Measurements from ENCODE around the gene OCSTAMP. TPM values are rescaled to one million over a fixed set of nuclear protein-coding genes. Genes with fewer than 3 reads are reported as not detected.

OCSTAMP gene
- total and polyA plus RNA-seq, 10 of the 15 experiments (the other 5 are each of a cell fraction or from before 2014, with no cell fraction given), result 0.09 to 0.46 (median 0.22) TPM; not detected in 2

DNA sequence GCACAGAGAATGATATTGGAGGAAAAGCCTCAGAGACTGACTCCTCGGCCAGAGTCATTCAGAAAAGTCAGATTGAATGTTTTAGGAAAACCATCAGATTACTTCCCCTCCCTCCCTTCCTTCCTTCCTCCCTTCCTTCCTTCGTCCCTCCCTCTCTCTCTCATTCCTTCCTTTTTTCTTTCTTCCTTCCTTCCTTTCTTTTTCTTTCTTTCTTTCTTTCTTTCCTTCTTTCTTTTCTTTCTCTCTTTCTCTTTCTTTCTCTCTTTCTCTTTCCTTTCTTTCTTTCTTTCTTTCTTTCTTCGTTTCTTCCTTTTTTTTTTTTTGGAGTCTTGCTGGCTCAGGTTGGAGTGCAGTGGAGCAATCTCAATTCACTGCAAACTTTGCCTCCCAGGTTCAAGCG is 7.4 kb downstream of the OCSTAMP start (continued):
- TF ChIP-seq ATF3 (IDR thresholded peaks at IDR 0.05; ENCODE audit: borderline replicate concordance, extremely low read depth, low read depth, low read length), result no peak
- TF ChIP-seq PAX5 (IDR thresholded peaks at IDR 0.05; ENCODE audit: borderline replicate concordance, low read depth, low read length), result no peak
- TF ChIP-seq NBN (IDR thresholded peaks at IDR 0.05), result no peak
- no peak for TF ChIP-seq YBX1 (IDR thresholded peaks at IDR 0.05)
- no peak for TF ChIP-seq MEF2B (IDR thresholded peaks at IDR 0.05; ENCODE audit: partially characterized antibody, poor library complexity, severe bottlenecking)
- no peak for TF ChIP-seq IKZF1 (conservative IDR thresholded peaks at IDR 0.05)
- TF ChIP-seq ELK1 (IDR thresholded peaks at IDR 0.05; ENCODE audit: low read depth, low read length), result no peak
- TF ChIP-seq FOXK2 (IDR thresholded peaks at IDR 0.05), result no peak
- no peak for TF ChIP-seq TARDBP (IDR thresholded peaks at IDR 0.05; ENCODE audit: borderline replicate concordance)
- no peak for TF ChIP-seq POU2F2 (IDR thresholded peaks at IDR 0.05; ENCODE audit: borderline replicate concordance, low read depth, low read length)

GRCh38 chr20:46541229-46541935 is 9.1 kb downstream of the OCSTAMP start:
- Histone ChIP-seq H3K4me1 (ENCODE audit: control insufficient read depth, insufficient read depth, low read length) (peaks cover 18% of the 10 kb centered on the region), H3K9me3 (replicated peaks; ENCODE audit: control insufficient read depth, insufficient read depth, low read length) (no peaks in the 10 kb centered on the region; the same call in 2 of the 3 replicates), H3K27me3 (replicated peaks in 1 of 2; ENCODE audit: control insufficient read depth in 2 of 2, insufficient read depth in 2 of 2, low read length in 1 of 2) (peaks cover 0 to 3% of the 10 kb centered on the region in 2 experiments; a peak in 3 of 4 replicates), H3K79me2 (ENCODE audit: control insufficient read depth, insufficient read depth, low read length) (no peaks in the 10 kb centered on the region), H3K9ac (ENCODE audit: control insufficient read depth, insufficient read depth, low read length) (no peak overlapping the region), H4K20me1 (ENCODE audit: control insufficient read depth, insufficient read depth) (no peaks in the 10 kb centered on the region), H3K4me3 (no peak overlapping the region), H3K27ac (ENCODE audit: control insufficient read depth, insufficient read depth) (no peak overlapping the region), H3K4me2 (ENCODE audit: control insufficient read depth, insufficient read depth) (no peak overlapping the region), H2AFZ (ENCODE audit: control insufficient read depth, low read depth, low read length) (no peak overlapping the region), H3K36me3 (ENCODE audit: control insufficient read depth in 2 of 2, insufficient read depth in 2 of 2, low read length in 1 of 2) (no peaks in the 10 kb centered on the region)
- ATAC-seq (no peak), DNase-seq (ENCODE audit: low read depth, low spot score) (no peak), FAIRE-seq (no peak)
- no TSS peak for BruUV-seq (replicated peaks)
- POLR2A ChIA-PET, result no interaction called here
- WGBS (ENCODE audit: insufficient coverage, insufficient replicate concordance, low lambda C conversion rate, missing lambda C conversion rate), result 77% methylated on average over 36 of the region's 36 CpGs
- in situ Hi-C loops (cut with MboI), result no loop called here
- intact Hi-C loops (cut with micrococcal nuclease; ENCODE audit: unreplicated experiment), result loop anchor here (5.0 kb wide), 1 partner anchor 141 kb away; no protein-coding TSS in a partner anchor
- RAD21 ChIA-PET (ENCODE audit: unreplicated experiment), result interaction anchor here (1.3 kb wide), 1 partner anchor 146 kb away, joined by 3 read pairs; no protein-coding TSS in a partner anchor
- CTCF ChIA-PET, result interaction anchor here (0.6 to 1.4 kb wide), 3 partner anchors 11 to 555 kb away, joined by 3 to 4 read pairs (median 3); no protein-coding TSS in a partner anchor
- SMC1A ChIA-PET (ENCODE audit: uncharacterized antibody, unreplicated experiment), result no interaction called here
- no peak for TF ChIP-seq POU2F2 (IDR thresholded peaks at IDR 0.05; ENCODE audit: borderline replicate concordance, low read depth, low read length)
- TF ChIP-seq REST (IDR thresholded peaks at IDR 0.05; ENCODE audit: low read depth, low read length), result no peak
- no peak for TF ChIP-seq RELB (IDR thresholded peaks at IDR 0.05; ENCODE audit: low read depth)
- no peak for TF ChIP-seq DPF2 (IDR thresholded peaks at IDR 0.05)
- no peak for TF ChIP-seq NBN (IDR thresholded peaks at IDR 0.05)
